GM21825 (cell line): Measurements from ENCODE around the gene SCMH1.
"Not testable (repeated sequence)": the region's sequence is repeated elsewhere in the genome, so short reads cannot be mapped to it uniquely, and the experiment has no call there.

Experiments
- ATAC-seq: cut with Tn5 transposase; IDR thresholded peaks from one replicate; pipeline ENCODE4 v1.9.1; 2021; ENCODE audit warnings: mild to moderate bottlenecking, moderate library complexity; ENCODE audit not compliant: unreplicated experiment

SCMH1 gene

GRCh38 chr1:41251120-41251519 is 9.0 kb upstream of the SCMH1 start:
- ATAC-seq: not testable (repeated sequence)

GRCh38 chr1:41249319-41249718 is 7.2 kb upstream of the SCMH1 start:
- ATAC-seq: no peak

- ATAC-seq: no peak
These were observed 4.5 kb upstream of the SCMH1 start for GRCh38 chr1:41246568-41246967.

GRCh38 chr1:41245659-41246058 is 3.6 kb upstream of the SCMH1 start:
- no peak for ATAC-seq

- no peak for ATAC-seq
These were observed 926 bp upstream of the SCMH1 start for GRCh38 chr1:41243079-41243385.

- peak; percentile 10 for ATAC-seq
These were observed 404 bp upstream of the SCMH1 start for GRCh38 chr1:41242342-41243078.

- peak; percentile 49 for ATAC-seq
These were observed 755 bp downstream of the SCMH1 start for GRCh38 chr1:41241354-41241748.

GRCh38 chr1:41240781-41241353 is 1.2 kb downstream of the SCMH1 start:
- ATAC-seq: peak; percentile 10

- ATAC-seq: no peak
These were observed 2.0 kb downstream of the SCMH1 start for GRCh38 chr1:41239988-41240610.

- no peak for ATAC-seq
These were observed 3.7 kb downstream of the SCMH1 start for GRCh38 chr1:41238311-41238988.

- ATAC-seq: no peak
These were observed 5.3 kb downstream of the SCMH1 start for GRCh38 chr1:41236781-41237180.

GRCh38 chr1:41235893-41236292 is 6.2 kb downstream of the SCMH1 start:
- ATAC-seq: no peak

- no peak for ATAC-seq
These were observed 8.4 kb downstream of the SCMH1 start for GRCh38 chr1:41233708-41234107.

GRCh38 chr1:41232305-41232704 is 9.8 kb downstream of the SCMH1 start:
- ATAC-seq: no peak

GRCh38 chr1:41230656-41231055 is 11.4 kb downstream of the SCMH1 start:
- ATAC-seq: no peak

GRCh38 chr1:41229219-41229618 is 12.9 kb downstream of the SCMH1 start:
- ATAC-seq: not testable (repeated sequence)

GRCh38 chr1:41226815-41227434 is 15.2 kb downstream of the SCMH1 start:
- no peak for ATAC-seq

GRCh38 chr1:41225495-41225894 is 16.6 kb downstream of the SCMH1 start:
- no peak for ATAC-seq

GRCh38 chr1:41222496-41222895 is 19.6 kb downstream of the SCMH1 start:
- no peak for ATAC-seq

GRCh38 chr1:41221995-41222394 is 20.1 kb downstream of the SCMH1 start:
- no peak for ATAC-seq

- no peak for ATAC-seq
These were observed 24.0 kb downstream of the SCMH1 start for GRCh38 chr1:41218152-41218551.
